KBM-7 (cell line): ENCODE measurements around the gene AGO4.
"Not testable (repeated sequence)": the region's sequence is repeated elsewhere in the genome, so short reads cannot be mapped to it uniquely, and the experiment has no call there.

ENCODE experiments used
- DNase-seq: peaks from one replicate; pipeline ENCODE4 v3.0.0-alpha.2; 2015
- in situ Hi-C: fragments of 300-500 bp; cut with MboI; formaldehyde crosslinking; loops from 2 replicates; pipeline ENCODE4 v1.14.3; 2020; ENCODE audit warnings: low sequenced_read_pairs, low pct_unique_long_range_greater_than_20kb, mixed read lengths

AGO4 gene

GRCh38 chr1:35809114-35810095, 1.6 kb downstream of the AGO4 start:
- DNase-seq: no peak
- in situ Hi-C loops: no loop called here

DNA sequence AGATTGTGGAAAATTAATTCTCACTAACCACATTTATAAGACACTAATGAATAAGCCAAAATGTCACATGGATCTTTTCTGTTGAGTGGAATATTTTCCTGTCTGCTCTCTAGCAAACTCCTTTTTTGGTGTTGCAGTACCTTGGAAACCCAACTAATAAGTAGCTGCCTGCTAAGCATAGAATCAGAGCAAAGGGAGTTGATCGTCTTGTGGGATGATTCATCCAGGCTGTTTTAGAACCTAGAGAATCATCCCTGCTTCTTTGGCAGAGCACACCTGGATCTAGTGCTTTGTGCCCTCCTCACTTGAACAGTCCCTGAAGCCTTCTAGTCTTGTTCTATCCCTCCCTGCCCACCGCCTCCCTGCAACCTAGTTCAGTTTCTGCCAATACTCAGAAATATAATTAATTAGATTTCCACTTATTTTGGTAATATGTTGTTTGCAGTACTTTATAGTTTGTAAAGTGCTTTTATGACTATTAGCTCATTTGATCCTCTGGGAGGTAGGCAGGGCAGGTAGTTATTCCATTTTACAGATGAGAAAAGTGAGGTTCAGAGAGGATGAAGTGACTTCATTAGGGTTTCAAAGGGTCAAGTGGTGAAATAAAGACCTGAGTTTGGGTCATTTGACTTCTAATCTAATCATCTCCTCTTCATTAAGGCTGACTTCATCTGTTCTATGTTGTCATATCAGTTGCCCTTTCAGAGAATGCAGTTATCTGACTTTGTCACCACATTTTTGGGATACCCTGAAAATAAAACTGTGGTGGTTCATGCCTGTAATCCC, 2.5 kb downstream of the AGO4 start:
- in situ Hi-C loops: no loop called here
- DNase-seq: no peak

GRCh38 chr1:35812754-35813153, 4.9 kb downstream of the AGO4 start:
- in situ Hi-C loops, DNase-seq: not testable (repeated sequence)

- DNase-seq: no peak
- in situ Hi-C loops: no loop called here
Observed at GRCh38 chr1:35825255-35825654, 17.4 kb downstream of the AGO4 start.

- no peak for DNase-seq
- in situ Hi-C loops: no loop called here
Observed at GRCh38 chr1:35832276-35832905, 24.6 kb downstream of the AGO4 start.

- no peak for DNase-seq
- in situ Hi-C loops: no loop called here
Observed at GRCh38 chr1:35833395-35833794, 25.6 kb downstream of the AGO4 start.

GRCh38 chr1:35834218-35834617, 26.4 kb downstream of the AGO4 start:
- in situ Hi-C loops: no loop called here
- no peak for DNase-seq

DNA sequence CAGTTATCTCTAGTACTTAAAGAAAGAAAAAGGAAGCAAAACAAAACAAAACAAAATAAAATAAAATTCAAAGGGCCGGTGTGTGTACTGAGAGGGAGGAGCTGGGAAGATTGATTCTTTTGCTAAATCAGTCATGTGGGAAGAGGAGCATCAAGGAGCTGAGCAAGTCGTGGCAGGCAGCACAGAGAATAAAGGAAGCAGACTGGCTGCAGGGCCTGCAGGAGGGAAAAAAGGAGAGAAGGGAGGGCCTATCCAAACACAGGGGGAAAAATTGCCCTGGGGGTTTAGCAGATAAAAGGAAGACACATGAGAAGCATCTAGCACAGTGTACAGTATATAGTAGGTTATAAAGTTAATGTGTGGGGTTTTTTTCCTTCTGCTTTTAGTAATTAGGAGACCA, 27.6 kb downstream of the AGO4 start:
- in situ Hi-C loops: no loop called here
- no peak for DNase-seq

GRCh38 chr1:35836734-35837133, 28.9 kb downstream of the AGO4 start:
- in situ Hi-C loops: no loop called here
- no peak for DNase-seq

- DNase-seq: no peak
- in situ Hi-C loops: no loop called here
Observed at GRCh38 chr1:35838693-35839245, 31.0 kb downstream of the AGO4 start.

DNA sequence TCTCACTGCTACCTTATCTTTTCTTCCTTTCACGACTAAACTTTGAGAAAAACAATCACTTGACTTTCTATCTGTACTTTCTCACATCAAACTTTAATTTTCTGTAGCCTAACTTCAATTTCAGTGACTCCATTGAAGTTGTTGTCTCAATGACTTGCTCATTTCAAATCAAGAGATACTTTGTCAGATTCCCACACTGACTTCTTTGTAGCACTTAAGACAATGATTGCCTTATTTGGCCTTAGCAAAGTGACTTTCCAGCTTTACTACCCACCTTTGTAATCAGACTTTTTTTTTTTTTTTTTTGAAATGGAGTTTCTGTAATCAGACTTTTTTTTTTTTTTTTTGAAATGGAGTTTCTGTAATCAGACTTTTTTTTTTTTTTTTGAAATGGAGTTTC, 37.0 kb downstream of the AGO4 start:
- in situ Hi-C loops: no loop called here

GRCh38 chr1:35845766-35846165, 38.0 kb downstream of the AGO4 start:
- in situ Hi-C loops: no loop called here
- no peak for DNase-seq

More for the DNA sequence above, 37.0 kb downstream of the AGO4 start:
- DNase-seq: no peak

- in situ Hi-C loops: no loop called here
- DNase-seq: peak; percentile 61
Observed at GRCh38 chr1:35847935-35848565, 40.2 kb downstream of the AGO4 start.

DNA sequence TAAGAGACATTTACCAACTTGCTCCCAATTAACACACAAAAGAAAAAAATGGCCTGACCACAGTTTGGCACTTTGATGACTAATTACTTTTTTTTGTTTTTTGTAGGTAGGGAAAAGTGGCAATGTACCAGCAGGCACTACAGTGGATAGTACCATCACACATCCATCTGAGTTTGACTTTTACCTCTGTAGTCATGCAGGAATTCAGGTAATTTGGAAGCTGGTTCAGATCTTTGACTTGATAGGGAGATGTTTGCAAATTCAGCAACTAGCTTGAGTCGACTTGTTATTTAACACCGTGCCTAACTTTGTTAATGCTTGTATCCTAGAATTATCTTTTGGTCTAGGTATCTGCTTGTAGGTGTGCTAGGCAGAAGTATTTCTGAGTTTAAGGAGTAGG, 42.2 kb downstream of the AGO4 start:
- DNase-seq: no peak
- in situ Hi-C loops: no loop called here

DNA sequence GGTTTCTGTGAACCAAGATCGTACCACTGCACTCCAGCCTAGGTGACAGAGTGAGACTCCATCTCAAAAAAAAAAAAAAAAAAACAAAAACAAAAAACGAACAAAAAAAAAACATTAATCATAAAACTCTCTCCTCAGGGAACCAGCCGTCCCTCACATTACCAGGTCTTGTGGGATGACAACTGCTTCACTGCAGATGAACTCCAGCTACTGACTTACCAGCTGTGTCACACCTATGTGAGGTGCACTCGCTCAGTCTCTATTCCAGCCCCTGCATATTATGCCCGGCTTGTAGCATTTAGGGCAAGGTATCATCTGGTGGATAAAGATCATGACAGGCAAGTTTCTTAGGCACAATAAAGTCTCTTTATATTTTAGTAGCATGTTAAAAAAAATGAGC, 42.9 kb downstream of the AGO4 start:
- no peak for DNase-seq
- in situ Hi-C loops: no loop called here

GRCh38 chr1:35851132-35851869, 43.5 kb downstream of the AGO4 start:
- in situ Hi-C loops: no loop called here
- DNase-seq: no peak

- no peak for DNase-seq
- in situ Hi-C loops: no loop called here
Observed at GRCh38 chr1:35852241-35852640, 44.4 kb downstream of the AGO4 start.

DNA sequence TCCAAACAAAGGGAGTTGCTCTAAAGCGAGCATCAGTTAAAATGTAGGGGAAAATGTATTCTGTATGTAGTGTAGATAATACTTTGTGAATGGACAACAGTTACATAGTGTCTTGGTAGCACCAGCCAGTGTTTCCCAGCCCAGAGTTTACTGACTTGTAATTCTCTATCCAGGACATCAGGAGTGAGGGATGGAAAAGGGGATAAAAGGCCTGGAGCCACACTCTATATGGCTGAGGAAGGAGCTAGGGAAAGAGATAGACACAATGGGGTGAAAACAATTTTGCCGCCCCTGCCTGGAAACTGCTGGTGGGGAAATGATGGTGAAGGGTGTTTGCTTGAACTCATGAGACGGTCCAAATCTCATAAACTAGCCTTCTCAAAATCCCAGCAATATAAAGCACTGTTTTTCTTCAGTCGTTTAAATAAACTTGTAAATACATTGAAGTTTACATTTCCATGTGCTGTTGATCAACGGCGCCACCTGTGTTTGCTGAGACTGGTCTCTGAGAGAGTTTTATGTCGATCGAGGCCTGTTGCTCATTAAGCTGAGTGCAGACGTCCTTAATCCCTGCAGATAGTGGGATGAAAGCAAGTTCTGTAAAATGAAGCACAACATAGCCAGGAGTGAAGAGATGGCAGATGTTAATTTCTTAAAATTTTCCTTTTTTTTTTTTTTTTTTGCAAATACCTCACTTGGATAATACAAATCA, 47.3 kb downstream of the AGO4 start:
- DNase-seq: no peak
- in situ Hi-C loops: no loop called here
